ENCODE data around the gene HPCAL4.
A peak's percentile ranks its signal among the peaks of the same experiment; 100 is the strongest.

Gene HPCAL4

DNA sequence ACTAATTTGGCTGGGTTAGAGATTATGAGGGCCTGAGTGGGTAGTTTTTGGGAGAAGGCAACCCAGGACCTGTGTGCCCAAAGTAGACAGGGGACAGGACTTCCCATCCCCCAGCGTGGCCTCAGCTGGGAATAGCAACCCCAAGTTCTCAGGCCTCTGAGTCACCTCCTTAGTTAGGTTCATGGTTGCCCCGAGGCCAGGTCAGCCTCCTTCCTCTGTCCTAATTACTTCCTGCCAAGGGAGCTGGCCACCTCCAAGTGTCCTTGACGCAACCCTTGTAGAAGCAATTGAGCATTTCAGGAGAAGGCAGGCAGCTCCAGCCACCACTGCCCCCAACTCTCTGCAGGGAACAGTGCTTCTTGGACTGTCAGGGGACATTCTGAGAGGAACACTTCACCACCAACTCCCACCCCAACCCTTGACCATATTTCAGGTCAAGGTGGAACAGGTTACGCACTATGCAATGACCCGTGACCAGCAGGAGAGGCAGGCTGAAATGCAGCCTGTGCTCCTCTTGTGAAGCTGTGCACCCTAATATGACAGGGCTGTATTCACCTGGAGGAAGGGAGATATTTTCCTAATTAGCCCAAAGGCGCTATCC, 14.2 kb downstream of the HPCAL4 start:
- DNase-seq (ENCODE audit: low read depth), result no peak

GRCh38 chr1:39675220-39675619, 16.0 kb downstream of the HPCAL4 start:
- no peak for DNase-seq (ENCODE audit: low read depth)

- no peak for DNase-seq (ENCODE audit: low read depth)
Observed at GRCh38 chr1:39673215-39673614, 18.0 kb downstream of the HPCAL4 start.

DNA sequence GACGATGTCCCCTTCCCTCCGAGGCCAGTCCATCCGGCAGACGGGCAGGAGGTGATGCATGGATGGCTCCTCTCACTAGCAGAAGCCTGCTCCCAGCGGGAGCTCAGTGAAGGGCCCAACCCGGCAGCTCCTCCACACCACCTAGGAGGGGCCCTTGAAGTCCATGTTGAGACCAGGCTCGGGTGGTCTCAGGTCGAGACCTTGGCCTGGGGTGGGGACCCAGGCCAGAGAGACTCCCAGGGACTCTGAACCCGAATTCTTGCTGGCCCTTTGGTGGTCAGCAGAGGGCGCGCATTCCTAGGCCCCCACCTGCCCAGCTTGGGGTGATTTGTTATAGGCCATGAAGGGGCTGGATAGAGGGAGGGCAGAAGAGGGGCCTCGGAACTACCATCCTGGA, 18.7 kb downstream of the HPCAL4 start:
- DNase-seq (ENCODE audit: low read depth), result no peak

DNA sequence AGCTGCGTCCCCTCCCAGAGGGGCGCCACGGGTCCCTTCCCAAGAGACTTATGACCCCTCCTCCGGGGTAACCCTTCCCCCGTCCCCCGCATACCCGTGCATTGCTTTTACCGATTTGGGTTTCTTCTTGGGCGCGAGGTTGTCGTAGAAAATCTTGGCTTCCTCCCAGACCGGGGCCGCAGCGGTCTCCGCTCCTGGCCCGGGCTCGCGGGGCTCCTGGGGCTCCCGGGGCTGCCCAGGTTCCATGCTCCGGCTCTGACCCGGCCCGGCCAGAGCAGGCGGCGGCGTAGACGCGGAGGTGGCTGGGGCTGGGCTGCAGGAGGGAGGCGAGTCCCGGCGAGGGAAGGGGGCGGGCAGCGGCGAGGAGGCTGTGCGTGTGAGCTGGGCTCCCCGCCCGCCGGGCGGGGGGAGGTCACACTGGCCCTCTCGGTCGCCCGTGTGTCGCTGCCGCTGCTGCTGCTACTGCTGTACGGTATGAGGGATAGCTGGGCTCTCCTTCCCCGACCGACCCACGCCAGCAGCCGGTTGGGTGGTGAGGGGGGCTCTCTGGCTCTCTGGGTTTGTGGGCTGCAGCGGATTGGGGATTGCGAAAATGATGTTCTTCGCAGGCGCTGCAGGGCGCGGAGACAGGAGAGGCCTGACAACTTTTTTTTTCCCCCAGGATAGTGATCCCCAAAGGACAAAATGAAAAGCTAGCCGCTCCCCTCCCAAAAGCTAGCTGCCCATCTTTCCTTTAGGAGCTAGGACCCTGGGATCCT, 19.3 kb downstream of the HPCAL4 start, which contains the start of gene NT5C1A:
NT5C1A (minus strand) TSS at position 315 of the 758 bp plus-strand sequence; CDS start at position 246, 69 bp downstream.
- no peak for DNase-seq (ENCODE audit: low read depth)

DNA sequence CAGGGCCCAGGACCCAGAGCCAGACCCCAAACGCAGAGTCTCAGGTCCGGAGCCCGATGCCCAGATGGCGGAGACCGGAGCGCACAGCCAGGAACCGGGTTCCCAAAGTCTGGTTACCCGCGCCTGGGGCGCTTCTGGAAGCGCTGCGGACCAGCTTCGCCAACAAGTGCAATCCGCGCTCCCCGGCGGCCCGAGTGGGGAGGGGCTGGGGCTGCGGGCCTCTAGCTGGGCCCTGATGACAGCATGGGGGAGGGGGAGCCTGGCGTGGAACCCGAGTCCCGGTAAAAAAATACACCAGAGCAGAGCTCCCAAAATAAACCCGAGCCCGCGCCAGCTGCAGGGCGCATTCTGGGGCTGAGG, 19.8 kb downstream of the HPCAL4 start:
- DNase-seq (ENCODE audit: low read depth), result no peak

- no peak for DNase-seq (ENCODE audit: low read depth)
Observed at GRCh38 chr1:39670689-39671088, 20.5 kb downstream of the HPCAL4 start.

DNA sequence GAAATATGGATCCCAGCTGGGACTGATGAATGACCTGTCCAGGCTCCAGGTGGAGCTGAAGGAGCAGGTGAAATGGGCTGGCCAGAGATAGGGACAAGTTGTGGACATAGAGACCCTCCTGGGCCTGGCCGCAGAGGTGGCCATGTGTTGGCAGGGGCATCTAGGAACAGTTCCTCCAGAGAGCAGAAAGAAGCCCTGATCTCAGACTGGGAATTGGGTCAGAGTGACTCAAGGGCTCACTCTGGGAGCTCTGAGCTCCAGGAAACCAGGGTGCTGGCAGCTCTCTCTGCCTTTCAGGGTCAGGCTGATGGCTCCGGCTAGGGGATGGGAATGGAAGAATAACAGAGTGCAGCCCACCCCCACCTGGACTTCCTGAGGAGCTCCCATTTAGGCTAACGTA, 22.3 kb downstream of the HPCAL4 start:
- DNase-seq (ENCODE audit: low read depth), result no peak

DNA sequence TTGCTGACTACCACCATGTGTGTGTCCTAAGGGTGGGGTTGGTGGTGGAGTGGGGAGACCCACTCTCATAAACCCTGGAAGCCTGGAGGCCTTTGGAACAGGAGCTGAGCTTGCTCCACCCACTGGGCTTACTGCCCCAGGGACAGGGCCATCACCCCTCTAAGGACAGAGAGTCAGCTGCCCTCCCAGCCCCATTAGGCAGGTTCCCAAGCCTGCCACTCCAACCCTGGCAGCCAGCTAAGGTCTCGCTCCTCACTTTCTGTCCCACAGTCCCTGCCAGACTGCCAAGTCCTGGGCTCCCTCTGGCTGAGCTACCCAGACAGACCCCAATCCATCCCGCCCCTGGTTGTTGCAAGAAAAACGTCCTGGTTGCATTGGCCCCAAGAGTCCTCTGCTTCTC, 23.1 kb downstream of the HPCAL4 start:
- DNase-seq (ENCODE audit: low read depth), result no peak

DNA sequence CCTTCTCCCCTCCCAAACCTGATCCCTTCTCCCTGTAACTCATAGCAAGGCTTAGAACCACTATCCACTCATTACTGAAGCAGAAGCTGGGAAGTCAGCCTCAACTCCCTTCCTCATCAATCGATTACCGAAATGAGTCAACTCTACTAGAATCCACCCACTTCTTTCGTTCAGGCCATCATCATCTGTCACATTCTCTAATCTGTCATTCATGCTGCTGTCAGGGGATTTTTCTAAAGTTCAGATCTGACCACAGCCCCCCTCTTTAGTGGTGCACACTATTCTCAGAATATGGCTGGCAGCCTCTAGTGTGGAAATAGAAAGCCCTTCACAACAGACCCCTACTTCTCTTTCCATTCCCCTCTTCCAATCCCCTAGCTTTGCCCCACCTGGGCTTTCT, 24.5 kb downstream of the HPCAL4 start:
- peak; percentile 36 for DNase-seq (ENCODE audit: low read depth)

- DNase-seq (ENCODE audit: low read depth), result no peak
Observed at GRCh38 chr1:39663559-39663958, 27.7 kb downstream of the HPCAL4 start.

- DNase-seq (ENCODE audit: low read depth), result no peak
Observed at GRCh38 chr1:39662861-39663260, 28.4 kb downstream of the HPCAL4 start.

DNA sequence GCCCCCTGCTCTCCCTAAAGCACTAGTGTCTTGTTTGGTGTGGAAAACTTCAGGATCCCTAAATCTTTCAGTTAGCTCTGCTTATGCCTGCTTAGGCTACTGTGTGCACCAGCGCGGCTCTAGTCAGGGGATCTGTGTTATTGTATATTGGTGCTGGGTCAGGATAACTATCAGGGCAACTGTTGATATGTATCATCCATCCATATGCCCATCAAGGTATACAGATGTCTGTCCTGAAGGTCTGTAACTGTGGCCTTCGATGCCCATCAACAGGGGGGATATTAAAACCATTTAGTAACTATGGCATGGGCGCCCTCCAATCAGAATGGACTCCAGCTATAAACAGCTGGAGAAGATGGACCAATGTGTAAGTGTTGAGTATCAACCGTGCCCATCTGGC, 31.7 kb downstream of the HPCAL4 start:
- no peak for DNase-seq (ENCODE audit: low read depth)

DNA sequence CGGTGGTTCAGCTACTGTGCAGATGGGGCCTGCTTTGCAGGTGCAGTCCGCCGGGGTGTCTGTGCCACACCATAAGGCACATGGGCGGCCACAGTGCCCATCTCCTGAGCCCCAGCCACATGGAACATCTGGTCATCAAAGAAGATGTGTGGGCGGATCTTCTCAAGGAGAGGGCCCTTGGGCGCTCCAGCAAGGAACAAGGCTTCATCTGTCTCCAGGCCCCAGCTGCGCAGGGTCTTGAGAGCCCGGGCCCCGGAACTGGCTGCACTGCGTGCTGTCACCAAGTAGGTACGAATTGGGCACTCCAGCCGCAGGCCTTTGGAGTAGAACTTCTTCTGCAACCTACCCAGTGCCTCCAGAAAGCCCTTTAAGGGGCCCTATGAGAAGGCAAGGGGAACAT, 32.1 kb downstream of the HPCAL4 start:
- DNase-seq (ENCODE audit: low read depth), result no peak

GRCh38 chr1:39657923-39658485, 33.2 kb downstream of the HPCAL4 start:
- DNase-seq (ENCODE audit: low read depth), result peak; percentile 69

- DNase-seq (ENCODE audit: low read depth), result no peak
Observed at GRCh38 chr1:39657402-39657801, 33.8 kb downstream of the HPCAL4 start.

GRCh38 chr1:39656391-39656790, 34.8 kb downstream of the HPCAL4 start:
- DNase-seq (ENCODE audit: low read depth), result no peak

DNA sequence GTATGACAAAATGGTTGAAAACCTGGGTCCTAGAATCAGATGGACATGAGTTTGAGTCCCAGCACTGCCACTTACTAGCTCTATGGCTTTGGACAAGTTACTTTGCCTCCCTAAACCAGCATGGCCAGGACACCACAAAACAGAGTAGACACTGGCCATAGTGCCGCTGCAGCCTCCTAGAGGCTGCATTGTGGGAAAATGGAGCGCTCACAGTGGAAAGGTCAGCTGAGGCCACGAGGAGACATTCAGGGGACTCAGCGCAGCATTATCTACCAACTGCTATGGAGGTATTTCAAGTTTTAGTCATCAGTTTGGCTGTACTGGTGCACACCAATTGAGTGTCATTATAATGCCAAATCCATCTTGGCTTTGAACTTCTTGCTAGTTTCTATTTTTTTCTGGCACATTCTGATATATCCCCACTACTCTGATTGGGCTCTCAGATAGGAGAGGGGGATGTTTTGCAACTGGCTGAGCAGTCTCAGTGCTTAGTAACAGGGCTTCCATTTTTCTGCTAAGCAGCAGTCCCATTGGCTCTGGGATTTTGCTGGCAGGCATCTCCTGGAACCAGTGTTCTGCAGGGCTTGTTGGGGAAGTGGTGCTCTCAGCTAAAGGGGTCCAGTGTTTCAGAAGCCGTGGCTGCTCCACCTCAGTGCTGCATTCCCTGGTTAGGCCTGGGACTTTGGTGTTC, 35.5 kb downstream of the HPCAL4 start:
- no peak for DNase-seq (ENCODE audit: low read depth)

- no peak for DNase-seq (ENCODE audit: low read depth)
Observed at GRCh38 chr1:39654291-39654690, 36.9 kb downstream of the HPCAL4 start.

DNA sequence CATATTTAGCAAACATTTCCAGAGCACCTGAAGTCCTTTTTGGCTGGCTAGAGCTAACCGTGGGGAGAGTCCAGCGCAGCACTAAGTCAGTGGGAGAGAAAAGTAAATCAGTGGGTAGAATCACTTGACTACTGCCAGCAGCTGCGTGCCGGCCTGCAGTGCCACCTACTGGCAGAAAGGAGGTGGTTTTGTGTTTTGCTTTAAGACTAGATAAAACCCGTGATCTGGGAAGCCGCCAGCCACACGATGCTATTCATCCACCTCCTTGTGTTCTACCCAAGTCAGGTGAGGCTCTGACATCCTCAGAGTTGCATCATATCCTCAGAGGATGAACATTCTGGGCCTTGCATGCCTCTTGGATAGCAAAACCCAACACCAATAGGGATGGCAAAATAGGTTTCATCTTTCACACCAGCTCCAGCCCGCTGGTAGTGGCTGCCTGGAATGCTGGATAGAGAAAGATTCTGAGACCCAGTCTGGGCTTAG, 37.6 kb downstream of the HPCAL4 start:
- DNase-seq (ENCODE audit: low read depth), result peak; percentile 70

DNA sequence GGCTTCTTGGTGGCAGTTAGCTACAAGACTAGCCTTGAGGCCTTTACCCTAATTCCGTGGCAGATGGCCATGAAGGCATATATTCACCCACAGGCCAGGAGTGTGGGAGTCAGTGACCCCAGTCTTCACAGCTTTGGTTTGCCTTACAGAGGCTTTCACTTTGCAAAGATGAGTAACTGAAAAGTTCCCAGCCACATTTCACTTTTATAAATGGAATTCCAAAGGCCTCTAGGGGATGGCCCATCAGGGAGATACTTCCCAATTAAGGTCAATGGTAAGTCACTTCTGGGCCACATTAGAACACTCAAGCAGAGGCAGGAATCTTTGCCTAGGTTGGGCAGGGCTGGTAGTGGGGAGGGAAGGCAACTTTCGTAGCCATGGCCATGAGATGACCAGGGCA, 38.7 kb downstream of the HPCAL4 start:
- DNase-seq (ENCODE audit: low read depth), result no peak

DNA sequence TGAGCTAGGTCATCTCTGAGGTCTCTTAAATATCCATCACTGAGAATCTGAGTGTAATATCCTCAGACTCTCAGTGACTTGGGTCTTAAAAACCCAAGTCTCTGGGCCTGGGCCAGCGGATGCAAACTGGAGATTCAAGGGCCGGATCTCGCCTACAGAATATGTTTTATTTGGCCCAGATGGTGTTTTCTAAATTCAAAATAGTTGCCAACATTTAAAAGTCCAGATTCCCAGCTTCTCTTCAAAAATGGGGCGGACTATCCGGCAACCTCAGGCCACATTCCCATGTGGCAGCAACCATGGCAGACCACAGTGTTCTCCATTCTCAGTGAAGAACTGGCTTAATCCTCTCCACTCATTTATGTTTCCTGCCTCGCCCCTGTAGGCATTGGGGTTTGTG, 39.1 kb downstream of the HPCAL4 start:
- DNase-seq (ENCODE audit: low read depth), result no peak

- DNase-seq (ENCODE audit: low read depth), result no peak
Observed at GRCh38 chr1:39650431-39650830, 40.8 kb downstream of the HPCAL4 start.

All from activated T-cell treated with anti-CD3 and anti-CD28 coated beads for 48 hours (primary cell).